ENCODE data around the gene DPP10.
"Not testable (repeated sequence)": the region's sequence is repeated elsewhere in the genome, so short reads cannot be mapped to it uniquely, and the experiment has no call there.

DPP10 gene

GRCh38 chr2:114442510-114442909 lies at the start of gene DPP10:
DPP10 (plus strand) TSS chr2:114442641.
- DNase-seq (ENCODE audit: low read depth): no peak

- DNase-seq (ENCODE audit: low read depth): no peak
Observed at GRCh38 chr2:114400890-114401289, 41.6 kb upstream of the DPP10 start.

DNA sequence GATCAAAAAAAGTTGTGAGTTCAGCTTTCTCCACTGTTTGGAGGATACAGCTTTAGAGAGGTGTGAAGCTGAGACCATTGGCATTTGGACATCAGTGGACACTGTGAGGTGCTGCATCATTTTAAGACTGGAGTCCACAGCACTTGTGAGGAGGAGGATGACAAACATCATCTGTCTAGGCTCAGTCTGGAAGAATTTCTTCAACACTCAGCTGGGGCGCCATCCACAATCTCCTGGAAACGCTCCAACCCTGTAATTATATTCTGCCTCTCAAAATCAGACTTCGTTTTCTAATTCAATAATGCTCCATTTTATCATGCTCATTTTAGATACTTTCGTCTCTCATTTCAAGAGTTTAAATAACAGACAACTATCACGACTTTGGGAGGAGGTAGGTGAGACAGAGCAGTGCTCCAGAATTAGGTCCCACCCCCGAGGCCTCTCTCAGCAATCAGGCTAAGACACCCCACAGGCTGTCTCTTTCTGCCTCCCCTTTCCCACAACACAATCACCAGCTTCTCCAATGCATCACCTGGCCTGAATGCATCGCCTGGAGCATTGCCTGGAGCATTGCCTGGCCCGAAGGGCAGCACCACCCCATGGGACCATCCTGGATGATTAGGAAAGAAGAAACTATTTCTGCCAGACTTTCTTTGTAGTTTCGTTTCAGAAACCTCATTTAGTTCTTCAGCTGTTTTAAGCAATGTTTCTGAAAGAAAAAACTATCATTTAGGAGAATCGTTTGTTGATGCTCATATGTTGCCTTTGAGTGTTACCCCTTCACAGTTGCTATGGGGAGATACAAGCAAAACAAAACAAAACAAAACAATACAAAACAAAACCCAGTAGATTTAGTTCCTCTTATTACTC lies 37.0 kb upstream of the DPP10 start:
- no peak for DNase-seq (ENCODE audit: low read depth)

GRCh38 chr2:114406347-114406746 lies 36.1 kb upstream of the DPP10 start:
- no peak for DNase-seq (ENCODE audit: low read depth)

DNA sequence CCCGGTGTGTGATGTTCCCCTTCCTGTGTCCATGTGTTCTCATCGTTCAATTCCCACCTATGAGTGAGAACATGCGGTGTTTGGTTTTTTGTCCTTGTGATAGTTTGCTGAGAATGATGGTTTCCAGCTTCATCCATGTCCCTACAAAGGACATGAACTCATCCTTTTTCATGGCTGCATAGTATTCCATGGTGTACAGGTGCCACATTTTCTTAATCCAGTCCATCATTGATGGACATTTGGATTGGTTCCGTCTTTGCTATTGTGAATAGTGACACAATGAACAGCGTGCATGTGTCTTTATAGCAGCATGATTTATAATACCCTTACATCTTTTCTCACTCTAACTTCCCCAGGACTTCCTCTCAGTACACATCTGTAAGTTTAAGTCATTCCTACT lies 35.1 kb upstream of the DPP10 start:
- DNase-seq (ENCODE audit: low read depth): not testable (repeated sequence)

GRCh38 chr2:114421781-114422180 lies 20.7 kb upstream of the DPP10 start:
- no peak for DNase-seq (ENCODE audit: low read depth)

DNA sequence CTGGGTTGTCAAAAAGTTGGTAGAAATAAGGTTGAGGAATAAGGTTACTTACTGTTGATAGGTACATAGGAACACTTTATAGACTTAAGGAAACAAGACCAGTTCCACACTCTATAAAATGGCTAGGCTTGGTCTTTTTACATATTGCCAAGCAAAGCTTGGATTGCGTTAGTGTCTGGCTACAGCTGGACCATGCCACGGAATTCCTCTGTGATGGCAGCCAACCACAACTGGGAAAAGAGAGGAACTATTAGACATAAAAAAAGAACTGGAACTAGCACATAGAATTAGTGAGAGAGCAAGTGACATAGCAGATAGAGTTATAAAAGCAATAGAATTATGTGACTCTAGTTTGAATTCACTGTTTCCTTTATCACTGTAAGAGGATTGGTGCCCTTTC lies 17.7 kb upstream of the DPP10 start:
- DNase-seq (ENCODE audit: low read depth): no peak

- DNase-seq (ENCODE audit: low read depth): no peak
Observed at GRCh38 chr2:114426756-114427155, 15.7 kb upstream of the DPP10 start.

DNA sequence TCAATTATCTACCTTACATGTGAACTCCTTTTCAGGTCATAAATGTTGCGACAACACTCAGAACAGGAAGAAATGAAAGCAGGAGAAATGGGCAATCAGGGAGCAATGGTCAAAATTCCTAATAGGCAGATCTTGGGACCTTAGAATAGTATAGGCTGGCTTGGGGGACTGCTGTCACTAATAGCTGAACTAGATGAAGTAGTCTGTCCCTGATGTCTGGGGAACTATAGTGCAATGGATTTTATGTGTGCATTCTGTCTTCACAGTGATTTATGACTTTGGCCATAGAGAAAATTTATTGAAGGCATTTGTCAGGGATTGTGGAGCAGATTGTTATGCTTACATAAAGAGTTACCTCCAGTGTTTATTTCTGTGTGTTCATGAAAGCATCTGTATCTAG lies 6.1 kb upstream of the DPP10 start:
- no peak for DNase-seq (ENCODE audit: low read depth)

DNA sequence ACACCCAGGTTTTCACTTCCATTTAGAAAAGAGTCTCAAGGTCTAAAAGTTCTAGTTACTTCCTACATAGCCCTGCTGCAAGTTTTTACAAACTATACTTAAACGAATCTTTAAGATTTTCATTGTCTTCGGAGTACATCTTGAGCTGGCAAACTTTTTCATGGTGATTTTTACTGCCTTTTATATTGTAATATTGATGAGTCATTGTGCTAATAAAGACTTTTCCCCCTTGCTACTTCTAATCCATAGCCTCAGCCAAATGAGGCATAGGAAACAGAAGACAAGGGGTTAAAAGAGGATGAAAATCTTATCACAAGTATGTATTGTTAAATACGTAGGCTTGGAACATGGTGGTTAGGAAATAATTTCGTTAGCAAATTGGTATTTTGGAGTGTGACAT lies 4.1 kb downstream of the DPP10 start:
- DNase-seq (ENCODE audit: low read depth): no peak

DNA sequence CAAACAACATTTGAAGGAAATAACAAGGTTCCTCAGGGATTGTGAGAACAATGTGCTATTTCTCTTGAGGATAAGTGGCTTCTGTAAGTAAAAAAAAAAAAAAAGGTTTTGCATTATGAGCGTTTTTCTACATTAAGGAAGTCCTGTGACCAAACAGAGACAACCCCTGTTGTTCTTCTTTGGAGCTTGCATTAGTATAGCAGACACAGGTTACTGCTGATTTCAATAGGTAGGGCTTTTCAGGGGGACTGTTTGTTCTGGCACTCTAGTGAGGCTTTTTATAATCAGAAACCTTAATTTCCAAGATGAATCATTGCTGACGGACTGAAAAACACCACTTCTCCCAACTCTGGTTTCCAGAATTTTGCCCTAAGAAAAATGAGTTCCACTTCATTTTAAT lies 8.2 kb downstream of the DPP10 start:
- no peak for DNase-seq (ENCODE audit: low read depth)

- DNase-seq (ENCODE audit: low read depth): no peak
Observed at GRCh38 chr2:114456566-114456965, 14.1 kb downstream of the DPP10 start.

GRCh38 chr2:114457956-114458355 lies 15.5 kb downstream of the DPP10 start:
- no peak for DNase-seq (ENCODE audit: low read depth)

DNA sequence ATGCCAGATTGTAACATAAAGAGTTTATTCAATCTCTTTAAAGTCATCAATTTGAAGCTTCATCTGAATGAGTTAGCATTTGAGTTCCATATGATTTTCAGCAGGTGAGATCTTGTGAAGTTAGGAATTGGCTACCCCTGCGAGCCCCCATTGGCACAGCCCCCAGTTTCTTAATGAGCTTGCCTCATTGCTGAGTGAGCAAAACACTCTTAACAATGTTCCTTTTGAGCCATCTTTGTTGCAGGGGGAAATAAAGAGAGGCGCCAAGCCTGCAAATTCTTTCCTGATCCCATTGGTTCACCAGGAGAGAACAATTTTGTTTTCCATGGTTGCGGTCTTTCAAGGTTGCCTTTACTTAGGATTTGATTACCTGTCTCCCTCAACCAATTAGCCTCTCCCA lies 18.7 kb downstream of the DPP10 start:
- DNase-seq (ENCODE audit: low read depth): no peak

GRCh38 chr2:114464961-114465706 lies 22.7 kb downstream of the DPP10 start:
- no peak for DNase-seq (ENCODE audit: low read depth)

- no peak for DNase-seq (ENCODE audit: low read depth)
Observed at GRCh38 chr2:114468343-114468742, 25.9 kb downstream of the DPP10 start.

DNA sequence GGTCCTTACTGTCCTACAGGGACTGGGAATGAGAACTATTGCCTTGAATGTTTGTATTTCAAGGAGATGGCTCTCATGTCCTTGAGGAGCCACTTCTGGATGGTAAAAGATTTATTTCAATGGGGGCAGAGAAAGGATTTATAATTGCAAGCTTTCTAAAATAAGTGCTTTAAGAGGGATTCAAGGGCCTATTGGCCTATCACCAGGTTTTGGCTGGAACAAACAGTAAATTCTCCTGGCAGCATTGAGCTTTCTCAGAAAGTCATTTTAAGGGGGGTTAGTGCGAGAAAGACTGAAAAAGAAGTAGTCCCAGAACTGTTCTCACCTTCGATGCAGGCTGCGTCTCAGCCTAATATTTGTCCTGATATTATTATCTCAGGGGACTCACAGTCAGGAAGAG lies 29.8 kb downstream of the DPP10 start:
- DNase-seq (ENCODE audit: low read depth): no peak

GRCh38 chr2:114472726-114473125 lies 30.3 kb downstream of the DPP10 start:
- no peak for DNase-seq (ENCODE audit: low read depth)

- DNase-seq (ENCODE audit: low read depth): no peak
Observed at GRCh38 chr2:114488841-114489530, 46.5 kb downstream of the DPP10 start.

GRCh38 chr2:114495046-114495445 lies 52.6 kb downstream of the DPP10 start:
- DNase-seq (ENCODE audit: low read depth): no peak

DNA sequence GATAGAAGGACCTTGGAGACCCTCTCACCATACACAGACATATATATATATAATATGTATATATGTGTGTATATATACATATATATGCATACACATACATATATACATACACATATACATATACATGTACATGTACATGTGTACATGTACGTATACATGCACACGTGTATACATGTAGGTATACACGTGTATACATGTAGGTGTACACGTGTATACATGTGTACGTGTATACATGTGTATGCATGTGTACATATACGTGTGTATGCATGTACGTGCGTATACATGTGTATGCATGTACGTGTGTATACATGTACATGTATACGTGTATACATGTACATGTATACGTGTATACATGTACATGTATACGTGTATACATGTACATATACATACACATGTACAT lies 54.5 kb downstream of the DPP10 start:
- no peak for DNase-seq (ENCODE audit: low read depth)

DNA sequence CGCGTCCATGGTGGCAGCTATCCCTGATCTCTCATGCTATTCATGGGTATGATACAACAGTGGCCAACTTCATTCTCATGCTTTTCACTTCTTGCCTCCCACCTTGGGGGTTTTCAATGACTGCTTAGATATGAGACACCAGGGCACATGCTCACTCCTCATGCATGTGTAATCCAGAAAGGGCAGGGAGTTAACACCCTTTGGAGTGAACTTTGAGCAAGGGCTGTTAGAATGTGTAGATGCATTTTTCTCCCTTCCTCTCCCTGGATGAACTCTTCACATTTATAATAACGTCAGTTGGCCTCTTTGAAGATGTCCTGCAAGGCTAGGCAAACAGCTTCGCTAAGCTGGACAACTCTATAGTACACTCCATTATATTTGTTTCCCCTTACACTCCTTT lies 56.7 kb downstream of the DPP10 start:
- no peak for DNase-seq (ENCODE audit: low read depth)

DNA sequence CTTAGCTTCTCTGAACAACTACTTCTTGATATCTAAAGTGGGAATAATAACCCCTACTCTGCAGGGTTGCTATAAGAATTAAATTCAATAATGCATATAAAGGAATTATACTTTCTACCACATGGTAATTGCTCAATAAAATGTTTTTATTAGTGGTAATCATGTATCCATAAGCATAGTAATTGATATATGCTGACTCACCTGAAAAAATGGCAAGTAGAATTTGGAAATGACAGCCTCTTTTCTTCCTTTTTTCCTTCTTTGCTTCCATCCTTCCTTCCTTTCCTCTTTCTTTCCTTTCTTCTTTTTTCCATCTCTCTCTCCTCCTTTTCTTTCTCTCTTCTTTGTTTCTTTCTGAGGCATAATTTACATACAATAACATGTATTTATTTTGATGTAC lies 65.3 kb downstream of the DPP10 start:
- DNase-seq (ENCODE audit: low read depth): no peak

Data from activated T-helper 1 cell treated with Interleukin-2 at 50 U/mL for 16 hours (primary cell).